ENCODE data around the gene ADAMTSL1.

ADAMTSL1 gene

GRCh38 chr9:18666986-18667772 lies 193.2 kb downstream of the ADAMTSL1 start:
- DNase-seq = no peak

- no peak for DNase-seq
These were observed 195.0 kb downstream of the ADAMTSL1 start for GRCh38 chr9:18668944-18669343.

- no peak for DNase-seq
These were observed 198.8 kb downstream of the ADAMTSL1 start for GRCh38 chr9:18672706-18673105.

- DNase-seq = no peak
These were observed 199.2 kb downstream of the ADAMTSL1 start for GRCh38 chr9:18673179-18673578.

- DNase-seq = no peak
These were observed 201.4 kb downstream of the ADAMTSL1 start for GRCh38 chr9:18675332-18675731.

GRCh38 chr9:18675973-18676372 lies 202.0 kb downstream of the ADAMTSL1 start:
- no peak for DNase-seq

- no peak for DNase-seq
These were observed 202.6 kb downstream of the ADAMTSL1 start for GRCh38 chr9:18676525-18676924.

- DNase-seq = no peak
These were observed 205.1 kb downstream of the ADAMTSL1 start for GRCh38 chr9:18678821-18679590.

- DNase-seq = no peak
These were observed 209.0 kb downstream of the ADAMTSL1 start for GRCh38 chr9:18682907-18683306.

- DNase-seq = no peak
These were observed 209.4 kb downstream of the ADAMTSL1 start for GRCh38 chr9:18683312-18683711.

- DNase-seq = no peak
These were observed 209.9 kb downstream of the ADAMTSL1 start for GRCh38 chr9:18683851-18684250.

GRCh38 chr9:18684593-18685317 lies 210.8 kb downstream of the ADAMTSL1 start:
- DNase-seq = no peak

- DNase-seq = no peak
These were observed 214.9 kb downstream of the ADAMTSL1 start for GRCh38 chr9:18688581-18689565.

GRCh38 chr9:18689921-18690320 lies 216.0 kb downstream of the ADAMTSL1 start:
- DNase-seq = no peak

- DNase-seq = no peak
These were observed 218.3 kb downstream of the ADAMTSL1 start for GRCh38 chr9:18692268-18692667.

- DNase-seq = no peak
These were observed 219.0 kb downstream of the ADAMTSL1 start for GRCh38 chr9:18692962-18693361.

- DNase-seq = no peak
These were observed 221.2 kb downstream of the ADAMTSL1 start for GRCh38 chr9:18694959-18695668.

- DNase-seq = no peak
These were observed 225.0 kb downstream of the ADAMTSL1 start for GRCh38 chr9:18698992-18699391.

- DNase-seq = no peak
These were observed 225.8 kb downstream of the ADAMTSL1 start for GRCh38 chr9:18699764-18700163.

GRCh38 chr9:18700714-18701113 lies 226.8 kb downstream of the ADAMTSL1 start:
- DNase-seq = no peak

GRCh38 chr9:18703151-18703900 lies 229.4 kb downstream of the ADAMTSL1 start:
- no peak for DNase-seq
